Chondrocyte (in vitro differentiated cells): ENCODE results near the gene GNB1L. TPM values are rescaled to one million over a fixed set of nuclear protein-coding genes. Genes with fewer than 3 reads are reported as not detected.

Source experiments
- DNase-seq: peaks from one replicate; pipeline ENCODE4 v3.0.0; 2021; ENCODE audit warnings: mixed read lengths, low spot score
- H3K27ac Mint-ChIP-seq: one replicate; pipeline ENCODE4 v1.8.0; 2021; ENCODE audit warnings: mild to moderate bottlenecking, moderate library complexity, mixed read lengths; ENCODE audit not compliant: unreplicated experiment
- H3K27me3 Mint-ChIP-seq: 2 replicates; pipeline ENCODE4 v1.8.0; 2021; ENCODE audit warnings: low read depth, mixed read lengths
- H3K36me3 Mint-ChIP-seq: 2 replicates; pipeline ENCODE4 v1.8.0; 2021; ENCODE audit warnings: low read depth, mixed read lengths
- H3K4me1 Mint-ChIP-seq: 2 replicates; pipeline ENCODE4 v1.8.0; 2021; ENCODE audit warnings: low read depth, mild to moderate bottlenecking, mixed read lengths
- H3K4me3 Mint-ChIP-seq: one replicate; pipeline ENCODE4 v1.8.0; 2021; ENCODE audit warnings: mild to moderate bottlenecking, moderate library complexity, mixed read lengths; ENCODE audit not compliant: unreplicated experiment
- H3K9me3 Mint-ChIP-seq: 2 replicates; pipeline ENCODE4 v1.8.0; 2021; ENCODE audit warnings: low read depth, mixed read lengths
- CTCF ChIP-seq: fragments of 200-600 bp; sonication (generic); IDR thresholded peaks from 2 replicates; pipeline ENCODE4 v1.5.0; 2021; ENCODE audit warnings: antibody characterized with exemption, mild to moderate bottlenecking, moderate library complexity
- total RNA-seq: library from RNA; stranded (reverse); gene quantifications from 3 replicates; pipeline ENCODE4 v1.2.1, GENCODE V29; 2021

GNB1L gene
- total RNA-seq, 1 donor from 2014 or later, result 5.3 TPM

- peaks cover 20% of the 10 kb centered on the region for H3K27me3 Mint-ChIP-seq
- no peaks in the 10 kb centered on the region for H3K9me3 Mint-ChIP-seq
- no peak for DNase-seq
- H3K4me3 Mint-ChIP-seq, result no peak overlapping the region
- no peaks in the 10 kb centered on the region for H3K36me3 Mint-ChIP-seq
- no peak overlapping the region for H3K27ac Mint-ChIP-seq
- H3K4me1 Mint-ChIP-seq, result peaks cover 3% of the 10 kb centered on the region
- no peak for TF ChIP-seq CTCF
Measured at GRCh38 chr22:19766240-19766510, 88.5 kb downstream of the GNB1L start.

GRCh38 chr22:19765477-19766239, 89.0 kb downstream of the GNB1L start:
- DNase-seq, result no peak
- Mint-ChIP-seq H3K9me3 (no peaks in the 10 kb centered on the region), H3K27ac (no peak overlapping the region), H3K4me1 (peaks cover 3% of the 10 kb centered on the region), H3K27me3 (peaks cover 20% of the 10 kb centered on the region), H3K36me3 (no peaks in the 10 kb centered on the region), H3K4me3 (peak overlapping the region; percentile 28)
- no peak for TF ChIP-seq CTCF

GRCh38 chr22:19764636-19765476, 89.8 kb downstream of the GNB1L start:
- Mint-ChIP-seq H3K4me1 (peaks cover 8% of the 10 kb centered on the region), H3K9me3 (no peaks in the 10 kb centered on the region), H3K36me3 (no peaks in the 10 kb centered on the region), H3K27ac (no peak overlapping the region), H3K4me3 (no peak overlapping the region), H3K27me3 (peaks cover 20% of the 10 kb centered on the region)
- DNase-seq, result no peak
- no peak for TF ChIP-seq CTCF

- Mint-ChIP-seq H3K4me1 (peaks cover 14% of the 10 kb centered on the region), H3K9me3 (no peaks in the 10 kb centered on the region), H3K36me3 (no peaks in the 10 kb centered on the region), H3K27me3 (peaks cover 24% of the 10 kb centered on the region), H3K4me3 (no peak overlapping the region), H3K27ac (no peak overlapping the region)
- DNase-seq, result no peak
- no peak for TF ChIP-seq CTCF
Measured at GRCh38 chr22:19764299-19764593, 90.4 kb downstream of the GNB1L start.

GRCh38 chr22:19763458-19764298, 91.0 kb downstream of the GNB1L start:
- H3K4me3 Mint-ChIP-seq, result no peak overlapping the region
- no peak for TF ChIP-seq CTCF
- no peaks in the 10 kb centered on the region for H3K9me3 Mint-ChIP-seq
- H3K27me3 Mint-ChIP-seq, result peaks cover 24% of the 10 kb centered on the region
- H3K36me3 Mint-ChIP-seq, result no peaks in the 10 kb centered on the region
- no peak for DNase-seq
- H3K4me1 Mint-ChIP-seq, result peaks cover 14% of the 10 kb centered on the region
- no peak overlapping the region for H3K27ac Mint-ChIP-seq
